H1 (cell line): Measurements from ENCODE around the gene CYGB. TPM values are rescaled to one million over a fixed set of nuclear protein-coding genes. Genes with fewer than 3 reads are reported as not detected.

Experiments used
- CTCF ChIA-PET: fragments of 300-600 bp; sonication (Branson Sonifier 250); formaldehyde crosslinking; loops from one replicate; lab custom pipeline; 2021; ENCODE audit not compliant: partially characterized antibody; lab: Charles Lee
- POLR2A ChIA-PET: fragments of 300-600 bp; sonication (Branson Sonifier 250); formaldehyde crosslinking; loops from one replicate; lab custom pipeline; 2021; ENCODE audit warnings: inconsistent platforms; ENCODE audit not compliant: partially characterized antibody; lab: Charles Lee
- DNase-seq, 2 experiments: peaks; one replicate each; pipeline versions ENCODE4 v3.0.0 to v3.0.0-alpha.2; 2010 to 2022; ENCODE audit warnings: low spot score in 2 of 2, low read depth in 1 of 2, mixed read lengths in 1 of 2
- FAIRE-seq: peaks from 2 replicates; lab custom pipeline; 2011; peaks lifted over from hg19 to GRCh38; lab: Jason Lieb, UNC
- H2AFZ ChIP-seq: 2 replicates; pipeline ENCODE4 v1.8.1; 2012; ENCODE audit warnings: low read length, inconsistent platforms
- H2AK5ac ChIP-seq: 2 replicates; pipeline ENCODE4 v1.6.1; 2013; ENCODE audit warnings: low read depth, low read length
- H2BK120ac ChIP-seq: replicated peaks from 2 replicates; pipeline ENCODE3; 2013; ENCODE audit warnings: low read depth, low read length, inconsistent platforms
- H2BK12ac ChIP-seq: 2 replicates; pipeline ENCODE4 v1.6.1; 2013; ENCODE audit warnings: low read depth, low read length
- H2BK15ac ChIP-seq: 2 replicates; pipeline ENCODE4 v1.6.1; 2013; ENCODE audit warnings: low read length
- H2BK20ac ChIP-seq: 2 replicates; pipeline ENCODE4 v1.6.1; 2013; ENCODE audit warnings: low read length
- H2BK5ac ChIP-seq: 2 replicates; pipeline ENCODE4 v1.6.1; 2013; ENCODE audit warnings: low read depth, low read length
- H3K14ac ChIP-seq: 2 replicates; pipeline ENCODE4 v1.6.1; 2013; ENCODE audit warnings: inconsistent platforms; ENCODE audit not compliant: insufficient read length
- H3K18ac ChIP-seq: 2 replicates; pipeline ENCODE4 v1.6.1; 2013; ENCODE audit warnings: low read length; ENCODE audit errors: extremely low read depth
- H3K23ac ChIP-seq: 2 replicates; pipeline ENCODE4 v1.6.1; 2013; ENCODE audit warnings: inconsistent platforms; ENCODE audit not compliant: insufficient read length
- H3K23me2 ChIP-seq: 2 replicates; pipeline ENCODE4 v1.6.1; 2013; ENCODE audit warnings: low read depth, low read length
- H3K27ac ChIP-seq: 2 replicates; pipeline ENCODE4 v1.6.1; 2011; ENCODE audit warnings: low read depth, low read length, inconsistent platforms
- H3K27me3 ChIP-seq, 4 experiments: replicated peaks in 1 of 4; 1 replicate in 1 of 4; 2 replicates in 3 of 4; pipeline versions ENCODE4 v1.6.1 to v1.8.1; 2011 to 2013; ENCODE audit warnings: low read length in 3 of 4, mild to moderate bottlenecking in 3 of 4, inconsistent platforms in 2 of 4, mixed read lengths in 2 of 4, moderate library complexity in 1 of 4; ENCODE audit not compliant: control insufficient read depth in 3 of 4, insufficient read depth in 3 of 4; ENCODE audit errors: extremely low read depth in 1 of 4
- H3K36me3 ChIP-seq, 4 experiments: 2 replicates each; pipeline versions ENCODE4 v1.6.1 to v1.8.1; 2011 to 2013; ENCODE audit warnings: mild to moderate bottlenecking in 4 of 4, low read length in 3 of 4, moderate library complexity in 2 of 4, control low read depth in 1 of 4, inconsistent platforms in 1 of 4; ENCODE audit not compliant: insufficient read depth in 4 of 4, control insufficient read depth in 2 of 4
- H3K4ac ChIP-seq: replicated peaks from 2 replicates; pipeline ENCODE3; 2013; ENCODE audit warnings: low read length, low read depth, mixed read lengths, inconsistent platforms; ENCODE audit not compliant: insufficient read length
- H3K4me1 ChIP-seq, 4 experiments: replicated peaks in 1 of 4; 1 replicate in 1 of 4; 2 replicates in 3 of 4; pipeline versions ENCODE4 v1.6.1 to v1.8.1; 2011 to 2013; ENCODE audit warnings: low read length in 3 of 4, inconsistent platforms in 2 of 4, mixed read lengths in 1 of 4; ENCODE audit not compliant: insufficient read depth in 4 of 4, control insufficient read depth in 3 of 4
- H3K4me2 ChIP-seq, 2 experiments: 2 replicates each; pipeline versions ENCODE4 v1.6.1 to v1.8.1; 2011 to 2013; ENCODE audit warnings: low read depth in 2 of 2, low read length in 2 of 2, control low read depth in 1 of 2, inconsistent platforms in 1 of 2, mild to moderate bottlenecking in 1 of 2; ENCODE audit not compliant: insufficient read depth in 1 of 2
- H3K4me3 ChIP-seq, 4 experiments: fragments of 200-600, 300-600 bp in 1 of 4; sonication (generic), shearing (Covaris generic), sonication (Bioruptor Twin) in 1 of 4; 2 replicates each; pipeline versions ENCODE4 v1.5.1 to v1.8.1; 2011 to 2016; ENCODE audit warnings: low read length in 4 of 4, low read depth in 3 of 4, control low read depth in 2 of 4, inconsistent platforms in 2 of 4, mild to moderate bottlenecking in 2 of 4, mixed read lengths in 1 of 4, moderate library complexity in 1 of 4; ENCODE audit not compliant: insufficient read depth in 2 of 4; ENCODE audit errors: extremely low read depth in 1 of 4
- H3K56ac ChIP-seq: replicated peaks from 2 replicates; pipeline ENCODE3; 2013; ENCODE audit warnings: low read depth, mild to moderate bottlenecking, mixed read lengths, low read length, inconsistent platforms; ENCODE audit not compliant: insufficient read length
- H3K79me1 ChIP-seq: 2 replicates; pipeline ENCODE4 v1.6.1; 2013; ENCODE audit warnings: low read depth, low read length, control low read depth
- H3K79me2 ChIP-seq, 2 experiments: 2 replicates each; pipeline versions ENCODE4 v1.6.1 to v1.8.1; 2012 to 2013; ENCODE audit warnings: low read length in 2 of 2, mild to moderate bottlenecking in 2 of 2, inconsistent platforms in 1 of 2; ENCODE audit not compliant: insufficient read depth in 2 of 2, control insufficient read depth in 1 of 2
- H3K9ac ChIP-seq, 4 experiments: replicated peaks in 1 of 4; 1 replicate in 1 of 4; 2 replicates in 3 of 4; pipeline versions ENCODE4 v1.6.1 to v1.8.1; 2011 to 2013; ENCODE audit warnings: low read depth in 3 of 4, low read length in 3 of 4, control low read depth in 2 of 4, mild to moderate bottlenecking in 2 of 4, moderate library complexity in 2 of 4, inconsistent platforms in 1 of 4; ENCODE audit errors: extremely low read depth in 1 of 4
- H3K9me3 ChIP-seq, 2 experiments: 2 replicates each; pipeline versions ENCODE4 v1.6.1 to v1.8.1; 2012 to 2013; ENCODE audit warnings: mild to moderate bottlenecking in 2 of 2, moderate library complexity in 2 of 2, control low read depth in 1 of 2, inconsistent platforms in 1 of 2, low read depth in 1 of 2, low read length in 1 of 2, mixed read lengths in 1 of 2; ENCODE audit not compliant: insufficient read depth in 2 of 2
- H4K20me1 ChIP-seq, 2 experiments: replicated peaks in 1 of 2; 2 replicates each; pipeline versions ENCODE3 to v1.8.1; 2011 to 2013; ENCODE audit warnings: inconsistent platforms in 2 of 2, low read length in 2 of 2, mild to moderate bottlenecking in 1 of 2; ENCODE audit not compliant: insufficient read depth in 2 of 2, control insufficient read depth in 1 of 2
- H4K5ac ChIP-seq: 2 replicates; pipeline ENCODE4 v1.6.1; 2013; ENCODE audit warnings: low read length, low read depth, mixed read lengths, inconsistent platforms; ENCODE audit not compliant: insufficient read length
- H4K8ac ChIP-seq: 2 replicates; pipeline ENCODE4 v1.8.0; 2013; ENCODE audit warnings: mild to moderate bottlenecking, moderate library complexity, low read length, inconsistent platforms; ENCODE audit not compliant: insufficient read depth; ENCODE audit errors: extremely low read depth
- H4K91ac ChIP-seq: replicated peaks from 2 replicates; pipeline ENCODE3; 2013; ENCODE audit warnings: low read length, mixed read lengths, inconsistent platforms; ENCODE audit not compliant: insufficient read length
- BCL11A ChIP-seq, 2 experiments: IDR thresholded peaks; one replicate each; pipeline ENCODE4 v1.6.1; 2011; ENCODE audit warnings: low read depth in 2 of 2, low read length in 2 of 2, mild to moderate bottlenecking in 2 of 2
- CTCF ChIP-seq, 3 experiments: IDR thresholded peaks; 1 replicate in 2 of 3; 2 replicates in 1 of 3; pipeline versions ENCODE4 v1.5.1 to v1.6.1; 2011; ENCODE audit warnings: low read length in 3 of 3, mild to moderate bottlenecking in 3 of 3, inconsistent platforms in 2 of 3, low read depth in 1 of 3, moderate library complexity in 1 of 3; ENCODE audit not compliant: insufficient read depth in 1 of 3; ENCODE audit errors: control extremely low read depth in 1 of 3
- EZH2 ChIP-seq: fragments of 200-600 bp; sonication (generic); IDR thresholded peaks from 2 replicates; pipeline ENCODE4 v1.7.1; 2012; ENCODE audit warnings: low read depth, mild to moderate bottlenecking, moderate library complexity, low read length, inconsistent platforms; ENCODE audit not compliant: severe bottlenecking
- KDM4A ChIP-seq: IDR thresholded peaks from one replicate; pipeline ENCODE4 v1.7.1; 2012; ENCODE audit warnings: low read depth, mild to moderate bottlenecking, moderate library complexity, low read length, inconsistent platforms; ENCODE audit not compliant: severe bottlenecking
- SUZ12 ChIP-seq: fragments of 200-600 bp; sonication (generic); IDR thresholded peaks from 2 replicates; pipeline ENCODE4 v1.6.1; 2012; ENCODE audit warnings: mild to moderate bottlenecking, inconsistent platforms, low read length, moderate library complexity, mixed read lengths
- WGBS, 2 experiments: shearing (Covaris generic) in 1 of 2; methylation state at CpG; one replicate each; pipeline versions ENCODE4 v1.1.6 to v1.1.7; 2013 to 2015; ENCODE audit warnings: low lambda C conversion rate in 2 of 2, mixed read lengths in 2 of 2, inconsistent platforms in 1 of 2, low coverage in 1 of 2, missing lambda C conversion rate in 1 of 2; ENCODE audit not compliant: insufficient replicate concordance in 2 of 2, insufficient coverage in 1 of 2, insufficient read length in 1 of 2; ENCODE audit errors: extremely low coverage in 1 of 2, missing lambda C conversion rate in 1 of 2; 5-methylcytosine and 5-hydroxymethylcytosine counted together
- polyA plus RNA-seq, 7 experiments: library from polyadenylated mRNA; depleted of rRNA in 3 of 7; stranded (reverse) in 5 of 7; unstranded in 2 of 7; fragments of >200 nt in 5 of 7; fragments of 200-250 nt in 2 of 7; gene quantifications; 1 replicate in 5 of 7; 2 replicates in 1 of 7; 4 replicates in 1 of 7; pipeline versions ENCODE4 v1.2.1 to v1.2.3, GENCODE V29; 2011 to 2013; ENCODE audit warnings: missing spikeins in 2 of 7, mixed read lengths in 2 of 7
- total RNA-seq: library from RNA; stranded (reverse); fragmentation: NEBNext Ultra II Directional; extraction: Animal tissue kit (Norgen Biotek cat#: 25700); gene quantifications from 2 replicates; pipeline ENCODE4 v1.2.1, GENCODE V29; 2021

The CYGB gene
- total and polyA plus RNA-seq, 2 of the 8 experiments (the other 6 are each of a cell fraction or from before 2014, with no cell fraction given), result 2.7 to 3.7 TPM

GRCh38 chr17:76537288-76537577, 276 bp downstream of the CYGB start:
- Histone ChIP-seq H2BK15ac (no peak overlapping the region), H3K4me1 (peaks cover 0 to 16% (median 9%) of the 10 kb centered on the region in 4 experiments; a peak in 6 of 7 replicates), H3K79me2 (no peaks in the 10 kb centered on the region), H3K36me3 (no peaks in the 10 kb centered on the region), H2BK5ac (no peak overlapping the region), H3K56ac (no peak overlapping the region), H3K4me2 (peak overlapping the region; percentile 76 to 99), H3K27me3 (peaks cover 8 to 46% (median 37%) of the 10 kb centered on the region in 4 experiments), H4K8ac (peak overlapping the region; percentile 84; the same call in 1 of the 2 replicates), H3K4ac (no peak overlapping the region), H3K79me1 (no peaks in the 10 kb centered on the region), H2BK20ac (no peak overlapping the region), H4K20me1 (no peaks in the 10 kb centered on the region), H3K9ac (peak overlapping the region in 1 of 4 experiments; percentile 40; a peak in 2 of 7 replicates), H2BK120ac (no peak overlapping the region), H3K4me3 (peak overlapping the region; percentile 33 to 67 (median 44)), H2BK12ac (no peak overlapping the region), H4K91ac (no peak overlapping the region), H2AK5ac (no peak overlapping the region), H3K9me3 (no peaks in the 10 kb centered on the region), H4K5ac (no peak overlapping the region), H3K23ac (no peak overlapping the region), H3K27ac (no peak overlapping the region), H3K18ac (no peak overlapping the region; the same call in 1 of the 2 replicates), H3K23me2 (peaks cover 11% of the 10 kb centered on the region), H2AFZ (no peak overlapping the region; the same call in 1 of the 2 replicates)
- DNase-seq (peak in 1 of 2 experiments; percentile 73), FAIRE-seq (no peak)
- ChIA-PET CTCF (interaction anchor here (1.5 to 15.6 kb wide), 3 partner anchors 9 to 20 kb away, joined by 5 to 260 read pairs (median 30); no protein-coding TSS in a partner anchor), POLR2A (interaction anchor here (1.2 to 5.7 kb wide), 3 partner anchors 9 to 199 kb away, joined by 3 to 28 read pairs (median 4); no protein-coding TSS in a partner anchor)
- 2% methylated on average over 19 of the region's 26 CpGs; no CpG with 5 or more reads in 1 of the 2 experiments for WGBS, 2 experiments
- TF ChIP-seq EZH2 (peak; percentile 13), BCL11A (IDR thresholded peaks at IDR 0.05; ENCODE audit: low read depth in 2 of 2, low read length in 2 of 2) (no peak), CTCF (IDR thresholded peaks at IDR 0.05; ENCODE audit: control extremely low read depth in 1 of 3, insufficient read depth in 1 of 3, low read depth in 1 of 3, low read length in 3 of 3) (no peak), SUZ12 (peak; percentile 46), KDM4A (peak; percentile 6)
- TF ChIP-seq, all 59 proteins: peak for 3
- H3K14ac ChIP-seq, result no peak overlapping the region
